ENCODE results near the gene MYL6. TPM values are rescaled to one million over a fixed set of nuclear protein-coding genes. Genes with fewer than 3 reads are reported as not detected.
A peak's percentile ranks its signal among the peaks of the same experiment; 100 is the strongest.

The MYL6 gene
- total RNA-seq, 1 experiment from 2014 or later: 1,181 TPM

DNA sequence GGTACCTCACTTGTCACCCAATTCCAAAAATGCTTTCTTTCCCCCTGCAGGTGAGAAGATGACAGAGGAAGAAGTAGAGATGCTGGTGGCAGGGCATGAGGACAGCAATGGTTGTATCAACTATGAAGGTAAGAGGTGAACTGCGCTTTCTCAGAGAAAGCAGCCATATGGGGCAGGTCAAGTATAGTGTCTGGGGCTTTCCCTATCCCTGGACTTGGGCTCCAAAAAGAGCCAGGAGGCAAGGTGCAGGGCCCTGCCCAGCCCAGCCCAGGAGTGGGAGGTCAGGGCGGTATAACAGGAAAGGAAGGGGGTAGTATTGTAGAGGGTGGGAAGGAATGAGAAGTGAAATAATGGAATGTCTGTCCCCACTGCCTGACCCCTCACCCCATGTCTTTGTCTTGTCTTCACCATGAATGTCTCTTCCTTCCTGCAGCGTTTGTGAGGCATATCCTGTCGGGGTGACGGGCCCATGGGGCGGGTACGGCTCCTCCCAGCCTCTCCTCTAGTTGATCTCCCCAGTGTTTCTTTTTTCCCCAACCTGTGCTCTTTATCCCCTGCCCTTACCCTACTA, 2.1 kb downstream of the MYL6 start:
- Histone ChIP-seq H2BK15ac (ENCODE audit: low read depth, low read length) (no peak overlapping the region), H2BK120ac (ENCODE audit: low read depth, low read length, poor library complexity, severe bottlenecking) (no peak overlapping the region), H3K56ac (ENCODE audit: insufficient read length, low read depth, low read length) (no peak overlapping the region), H3K79me2 (ENCODE audit: insufficient read depth, low read length) (peaks cover 3% of the 10 kb centered on the region; the same call in 1 of the 2 replicates), H3K9ac (ENCODE audit: extremely low read depth, insufficient read length, low read length) (peak overlapping the region; percentile 98), H4K8ac (replicated peaks; ENCODE audit: insufficient read length, low read depth, low read length) (no peak overlapping the region), H4K20me1 (ENCODE audit: control insufficient read depth, insufficient read depth, insufficient read length) (no peaks in the 10 kb centered on the region), H3K23ac (ENCODE audit: insufficient read length, low read depth, low read length) (no peak overlapping the region), H3T11ph (ENCODE audit: low read length) (no peak overlapping the region), H3K79me1 (ENCODE audit: insufficient read depth, low read depth, low read length, poor library complexity, severe bottlenecking) (peaks cover 2% of the 10 kb centered on the region), H2BK20ac (ENCODE audit: low read depth, low read length, poor library complexity, severe bottlenecking) (no peak overlapping the region), H3K9me3 (ENCODE audit: control insufficient read depth, low read depth, low read length) (no peaks in the 10 kb centered on the region), H4K91ac (ENCODE audit: insufficient read length, low read depth, low read length) (no peak overlapping the region), H2AK5ac (ENCODE audit: insufficient read length, low read length) (no peak overlapping the region), H3K4me2 (ENCODE audit: insufficient read depth, insufficient read length, low read length) (peak overlapping the region; percentile 80), H2BK5ac (ENCODE audit: insufficient read length, low read length) (no peak overlapping the region), H3K14ac (ENCODE audit: insufficient read depth, low read length) (no peak overlapping the region), H3K23me2 (ENCODE audit: insufficient read length, low read depth, low read length, poor library complexity, severe bottlenecking) (peaks cover 15% of the 10 kb centered on the region), H3K27me3 (ENCODE audit: insufficient read depth, low read length) (no peaks in the 10 kb centered on the region), H2BK12ac (ENCODE audit: insufficient read length, low read depth, low read length) (no peak overlapping the region), H3K4me1 (ENCODE audit: insufficient read depth, low read length) (peaks cover 5% of the 10 kb centered on the region; the same call in 1 of the 2 replicates), H2AFZ (ENCODE audit: low read length) (no peak overlapping the region), H3K27ac (ENCODE audit: insufficient read length, low read depth, low read length) (no peak overlapping the region), H3K18ac (ENCODE audit: insufficient read length, low read depth, low read length) (no peak overlapping the region), H4K5ac (ENCODE audit: insufficient read length, low read depth, low read length) (no peak overlapping the region), H3K4ac (ENCODE audit: low read depth, low read length) (no peak overlapping the region)
- no peak for TF ChIP-seq CTCF (conservative IDR thresholded peaks at IDR 0.05)
- Mint-ChIP-seq H3K4me3 (peak overlapping the region; percentile 93 to 96), H3K27ac (peak overlapping the region in 2 of 3 experiments; percentile 96 to 97; a peak in 4 of 7 replicates), H3K36me3 (ENCODE audit: insufficient read depth in 1 of 3, low read depth in 3 of 3) (peaks cover 64 to 82% (median 72%) of the 10 kb centered on the region in 3 experiments), H3K4me1 (peaks cover 46 to 64% of the 10 kb centered on the region in 2 experiments), H3K9me3 (peaks cover 0 to 4% of the 10 kb centered on the region in 2 experiments; a peak in 3 of 5 replicates), H3K27me3 (ENCODE audit: low read depth) (peaks cover 10% of the 10 kb centered on the region; the same call in 1 of the 2 replicates)
- no CpG with 5 or more reads among the region's 7 CpGs for WGBS (ENCODE audit: extremely low coverage, insufficient read length, low lambda C conversion rate)
- no peak for DNase-seq
